ENCODE measurements around the gene RRAGD.
"Not testable (repeated sequence)": the region's sequence is repeated elsewhere in the genome, so short reads cannot be mapped to it uniquely, and the experiment has no call there.

The RRAGD gene

GRCh38 chr6:89400912-89401399 lies 11.1 kb downstream of the RRAGD start:
- Histone ChIP-seq H3K4me1 (ENCODE audit: insufficient read depth, insufficient read length) (peaks cover 2% of the 10 kb centered on the region), H3K9ac (ENCODE audit: insufficient read length, low read depth) (no peak overlapping the region), H3K27me3 (ENCODE audit: insufficient read depth, insufficient read length) (no peaks in the 10 kb centered on the region), H3K4me3 (ENCODE audit: insufficient read length, low read depth) (no peak overlapping the region), H3K36me3 (ENCODE audit: insufficient read depth, insufficient read length, low read length) (no peaks in the 10 kb centered on the region), H3K9me3 (ENCODE audit: insufficient read depth, low read length) (no peaks in the 10 kb centered on the region)
- no peak for DNase-seq (ENCODE audit: low read depth, low spot score)
- TF ChIP-seq ZNF274 (IDR thresholded peaks at IDR 0.05; ENCODE audit: low read depth, low read length): no peak

GRCh38 chr6:89400050-89400449 lies 12.0 kb downstream of the RRAGD start:
- H3K9me3 ChIP-seq (ENCODE audit: insufficient read depth, low read length): no peaks in the 10 kb centered on the region
- H3K4me1 ChIP-seq (ENCODE audit: insufficient read depth, insufficient read length): peaks cover 2% of the 10 kb centered on the region
- no peak overlapping the region for H3K4me3 ChIP-seq (ENCODE audit: insufficient read length, low read depth)
- no peak for DNase-seq (ENCODE audit: low read depth, low spot score)
- H3K9ac ChIP-seq (ENCODE audit: insufficient read length, low read depth): no peak overlapping the region
- no peak for TF ChIP-seq YY1 (IDR thresholded peaks at IDR 0.05; ENCODE audit: insufficient read depth, insufficient read length)
- no peak for TF ChIP-seq ZNF274 (IDR thresholded peaks at IDR 0.05; ENCODE audit: low read depth, low read length)
- no peak for TF ChIP-seq SUZ12 (IDR thresholded peaks at IDR 0.05; ENCODE audit: extremely low read depth, insufficient read depth, insufficient read length)
- no peaks in the 10 kb centered on the region for H3K36me3 ChIP-seq (ENCODE audit: insufficient read depth, insufficient read length, low read length)
- no peaks in the 10 kb centered on the region for H3K27me3 ChIP-seq (ENCODE audit: insufficient read depth, insufficient read length)

GRCh38 chr6:89398762-89399525 lies 13.1 kb downstream of the RRAGD start:
- Histone ChIP-seq H3K9me3 (ENCODE audit: insufficient read depth, low read length) (no peaks in the 10 kb centered on the region), H3K4me3 (ENCODE audit: insufficient read length, low read depth) (no peak overlapping the region), H3K27me3 (ENCODE audit: insufficient read depth, insufficient read length) (no peaks in the 10 kb centered on the region), H3K9ac (ENCODE audit: insufficient read length, low read depth) (no peak overlapping the region), H3K4me1 (ENCODE audit: insufficient read depth, insufficient read length) (peaks cover 2% of the 10 kb centered on the region), H3K36me3 (ENCODE audit: insufficient read depth, insufficient read length, low read length) (no peaks in the 10 kb centered on the region)
- DNase-seq (ENCODE audit: low read depth, low spot score): no peak
- TF ChIP-seq SUZ12 (IDR thresholded peaks at IDR 0.05; ENCODE audit: extremely low read depth, insufficient read depth, insufficient read length): no peak
- no peak for TF ChIP-seq YY1 (IDR thresholded peaks at IDR 0.05; ENCODE audit: insufficient read depth, insufficient read length)
- TF ChIP-seq ZNF274 (IDR thresholded peaks at IDR 0.05; ENCODE audit: low read depth, low read length): no peak

DNA sequence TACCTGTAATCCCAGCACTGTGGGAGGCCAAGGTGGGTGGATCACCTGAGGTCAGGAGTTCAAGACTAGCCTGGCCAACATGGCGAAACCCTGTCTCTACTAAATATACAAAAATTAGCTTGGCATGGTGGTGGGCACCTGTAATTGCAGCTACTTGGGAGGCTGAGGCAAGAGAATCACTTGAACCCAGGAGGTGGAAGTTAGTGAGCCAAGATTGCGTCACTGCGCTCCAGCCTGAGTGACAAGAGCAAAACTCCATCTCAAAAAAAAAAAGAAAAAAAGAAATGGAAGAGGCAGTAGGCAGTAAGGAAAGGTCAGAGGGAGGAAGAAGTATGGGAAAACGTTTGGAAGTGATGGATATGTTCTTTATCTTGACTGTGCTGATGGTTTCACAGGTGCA lies 14.2 kb downstream of the RRAGD start:
- not testable (repeated sequence) for DNase-seq (ENCODE audit: low read depth, low spot score); H3K4me3 ChIP-seq (ENCODE audit: insufficient read length, low read depth); H3K9me3 ChIP-seq (ENCODE audit: insufficient read depth, low read length); H3K9ac ChIP-seq (ENCODE audit: insufficient read length, low read depth); H3K36me3 ChIP-seq (ENCODE audit: insufficient read depth, insufficient read length, low read length); H3K4me1 ChIP-seq (ENCODE audit: insufficient read depth, insufficient read length); H3K27me3 ChIP-seq (ENCODE audit: insufficient read depth, insufficient read length)

DNA sequence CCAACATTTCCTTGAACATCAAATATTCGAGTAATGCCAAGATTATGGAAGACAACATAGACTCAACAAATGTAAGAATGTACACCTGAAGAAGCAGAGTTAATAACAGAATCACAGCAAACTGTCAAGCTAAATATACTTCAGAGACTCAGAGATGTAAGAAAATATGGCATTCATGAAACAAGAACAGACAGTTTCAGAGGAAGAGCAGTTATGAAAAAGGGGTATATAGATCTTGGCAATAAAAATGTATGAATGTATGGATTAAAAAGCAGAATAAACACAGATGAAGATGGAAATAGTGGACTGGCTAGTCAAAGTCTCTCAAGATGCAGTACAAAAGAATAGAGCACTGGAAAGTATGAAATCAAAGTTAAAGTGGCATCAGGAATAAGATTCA lies 18.4 kb downstream of the RRAGD start:
- TF ChIP-seq YY1 (IDR thresholded peaks at IDR 0.05; ENCODE audit: insufficient read depth, insufficient read length): no peak
- TF ChIP-seq SUZ12 (IDR thresholded peaks at IDR 0.05; ENCODE audit: extremely low read depth, insufficient read depth, insufficient read length): no peak
- Histone ChIP-seq H3K27me3 (ENCODE audit: insufficient read depth, insufficient read length) (no peaks in the 10 kb centered on the region), H3K4me1 (ENCODE audit: insufficient read depth, insufficient read length) (no peaks in the 10 kb centered on the region), H3K9me3 (ENCODE audit: insufficient read depth, low read length) (no peaks in the 10 kb centered on the region), H3K4me3 (ENCODE audit: insufficient read length, low read depth) (no peak overlapping the region), H3K9ac (ENCODE audit: insufficient read length, low read depth) (no peak overlapping the region), H3K36me3 (ENCODE audit: insufficient read depth, insufficient read length, low read length) (no peaks in the 10 kb centered on the region)
- DNase-seq (ENCODE audit: low read depth, low spot score): no peak

DNA sequence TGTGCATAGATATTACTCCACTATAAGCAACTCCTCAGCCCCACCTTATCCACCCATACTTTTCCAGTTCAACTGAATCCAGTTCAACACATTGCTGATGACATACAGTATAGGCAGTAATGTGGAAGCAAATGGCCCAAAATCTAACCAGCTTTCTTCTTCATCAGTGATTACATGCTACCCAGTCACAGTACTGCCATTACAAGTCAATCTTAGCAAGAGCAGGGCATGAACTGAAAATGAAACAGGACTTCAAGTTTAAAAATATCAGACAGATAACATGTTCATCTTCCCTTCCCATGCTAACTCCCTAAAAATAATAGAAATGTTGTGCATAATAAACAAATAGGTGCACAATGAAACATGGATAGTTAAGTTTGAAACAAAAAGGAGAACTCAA lies 19.2 kb downstream of the RRAGD start:
- H3K27me3 ChIP-seq (ENCODE audit: insufficient read depth, insufficient read length): no peaks in the 10 kb centered on the region
- H3K9ac ChIP-seq (ENCODE audit: insufficient read length, low read depth): no peak overlapping the region
- no peaks in the 10 kb centered on the region for H3K36me3 ChIP-seq (ENCODE audit: insufficient read depth, insufficient read length, low read length)
- H3K9me3 ChIP-seq (ENCODE audit: insufficient read depth, low read length): no peaks in the 10 kb centered on the region
- no peak for DNase-seq (ENCODE audit: low read depth, low spot score)
- no peak overlapping the region for H3K4me3 ChIP-seq (ENCODE audit: insufficient read length, low read depth)
- no peaks in the 10 kb centered on the region for H3K4me1 ChIP-seq (ENCODE audit: insufficient read depth, insufficient read length)
- TF ChIP-seq YY1 (IDR thresholded peaks at IDR 0.05; ENCODE audit: insufficient read depth, insufficient read length): no peak
- no peak for TF ChIP-seq SUZ12 (IDR thresholded peaks at IDR 0.05; ENCODE audit: extremely low read depth, insufficient read depth, insufficient read length)
- TF ChIP-seq ZNF274 (IDR thresholded peaks at IDR 0.05; ENCODE audit: low read depth, low read length): no peak

DNA sequence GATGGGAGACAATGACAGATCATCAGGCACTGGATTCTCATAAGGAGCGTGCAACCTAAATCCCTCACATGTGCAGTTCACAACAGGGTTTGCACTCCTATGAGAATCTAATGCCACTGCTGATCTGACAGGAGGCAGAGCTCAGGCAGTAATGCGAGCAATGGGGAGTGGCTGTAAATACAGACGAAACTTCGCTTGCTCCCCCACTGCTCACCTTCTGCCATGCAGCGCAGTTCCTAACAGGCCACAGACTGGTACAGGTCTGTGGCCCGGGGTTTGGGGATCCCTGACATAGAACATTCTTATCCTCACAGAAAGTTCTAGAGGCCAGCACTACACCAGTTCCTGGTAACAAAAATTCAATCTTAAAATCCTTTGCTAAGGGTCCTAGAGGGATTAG lies 23.2 kb downstream of the RRAGD start:
- Histone ChIP-seq H3K9ac (ENCODE audit: insufficient read length, low read depth) (no peak overlapping the region), H3K4me1 (ENCODE audit: insufficient read depth, insufficient read length) (peaks cover 4% of the 10 kb centered on the region), H3K4me3 (ENCODE audit: insufficient read length, low read depth) (no peak overlapping the region), H3K9me3 (ENCODE audit: insufficient read depth, low read length) (no peaks in the 10 kb centered on the region), H3K27me3 (ENCODE audit: insufficient read depth, insufficient read length) (no peaks in the 10 kb centered on the region), H3K36me3 (ENCODE audit: insufficient read depth, insufficient read length, low read length) (no peaks in the 10 kb centered on the region)
- no peak for DNase-seq (ENCODE audit: low read depth, low spot score)
- TF ChIP-seq SUZ12 (IDR thresholded peaks at IDR 0.05; ENCODE audit: extremely low read depth, insufficient read depth, insufficient read length): no peak
- TF ChIP-seq YY1 (IDR thresholded peaks at IDR 0.05; ENCODE audit: insufficient read depth, insufficient read length): no peak
- no peak for TF ChIP-seq ZNF274 (IDR thresholded peaks at IDR 0.05; ENCODE audit: low read depth, low read length)

Measured in NT2/D1 (cell line).